OCI-LY3 (cell line): ENCODE measurements around the gene USP3.

Experiments used
- CTCF ChIP-seq: fragments of 200-600, 300-600 bp; sonication (generic); IDR thresholded peaks from 2 replicates; pipeline ENCODE4 v1.5.1; 2014; ENCODE audit warnings: antibody characterized with exemption, low read length, low read depth
- EZH2phosphoT487 ChIP-seq: fragments of 200-600 bp; shearing (Covaris generic); IDR thresholded peaks from 2 replicates; pipeline ENCODE4 v1.6.1; 2018; ENCODE audit warnings: antibody characterized with exemption, mixed run types, low read depth

DNA sequence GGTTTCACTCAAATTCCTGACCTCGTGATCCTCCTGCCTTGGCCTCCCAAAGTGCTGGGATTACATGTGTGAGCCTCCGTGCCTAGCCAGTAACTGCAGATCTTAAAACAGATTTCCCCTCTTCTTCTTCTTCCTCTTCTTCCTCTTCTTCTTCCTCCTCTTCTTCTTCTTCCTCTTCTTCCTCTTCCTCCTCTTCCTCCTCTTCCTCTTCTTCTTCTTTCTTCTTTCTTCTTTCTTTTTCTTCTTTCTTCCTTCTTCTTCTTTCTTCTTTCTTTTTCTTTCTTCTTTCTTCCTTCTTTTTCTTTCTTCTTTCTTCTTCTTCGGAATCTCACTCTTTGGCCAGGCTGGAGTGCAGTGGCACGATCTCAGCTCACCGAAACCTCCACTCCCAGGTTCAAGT is 7.8 kb downstream of the USP3 start:
- TF ChIP-seq EZH2phosphoT487 (no peak), CTCF (no peak)
